ENCODE results near the gene SUN3. TPM values are rescaled to one million over a fixed set of nuclear protein-coding genes. Genes with fewer than 3 reads are reported as not detected.

Gene SUN3
- total RNA-seq, 4 donors from 2014 or later, result not detected

GRCh38 chr7:48045195-48045765, 16.4 kb upstream of the SUN3 start:
- no peak overlapping the region for H3K4me3 ChIP-seq
- intact Hi-C loops (cut with DNase I; ENCODE audit: low total_unique reads) (no loop called here), in situ Hi-C loops (cut with MboI; ENCODE audit: low pct_ligation_motif_present in 1 of 4, low pct_unique_long_range_greater_than_20kb in 1 of 4, low sequenced_read_pairs in 3 of 4) (no loop called here)
- no peaks in the 10 kb centered on the region for H3K27me3 ChIP-seq
- DNase-seq, result no peak
- WGBS, 2 donors (ENCODE audit: low coverage in 1 of 2), result 76% methylated on average over 9 of the region's 9 CpGs; no CpG with 5 or more reads in 1 of the 2 donors
- H3K27ac ChIP-seq, result no peak overlapping the region
- H3K4me1 ChIP-seq, result no peaks in the 10 kb centered on the region
- TF ChIP-seq EP300 (IDR thresholded peaks at IDR 0.05; ENCODE audit: low read depth) (no peak), POLR2AphosphoS5 (IDR thresholded peaks at IDR 0.05) (no peak), POLR2A (IDR thresholded peaks at IDR 0.05) (no peak), CTCF (IDR thresholded peaks at IDR 0.05) (no peak)
- no peaks in the 10 kb centered on the region for H3K9me3 ChIP-seq
- no peaks in the 10 kb centered on the region for H3K36me3 ChIP-seq

- in situ Hi-C loops (cut with MboI; ENCODE audit: low pct_ligation_motif_present in 1 of 4, low pct_unique_long_range_greater_than_20kb in 1 of 4, low sequenced_read_pairs in 3 of 4) (no loop called here), intact Hi-C loops (cut with DNase I; ENCODE audit: low total_unique reads) (no loop called here)
- H3K4me1 ChIP-seq, result no peaks in the 10 kb centered on the region
- no peaks in the 10 kb centered on the region for H3K9me3 ChIP-seq
- H3K27me3 ChIP-seq, result no peaks in the 10 kb centered on the region
- H3K4me3 ChIP-seq, result no peak overlapping the region
- H3K36me3 ChIP-seq, result no peaks in the 10 kb centered on the region
- H3K27ac ChIP-seq, result no peak overlapping the region
- no peak for DNase-seq
- no peak for TF ChIP-seq EP300 (IDR thresholded peaks at IDR 0.05; ENCODE audit: low read depth)
- TF ChIP-seq POLR2AphosphoS5 (IDR thresholded peaks at IDR 0.05), result no peak
- 48 to 100% methylated on average over 1 to 3 of the region's 3 CpGs for WGBS, 2 donors (ENCODE audit: low coverage in 1 of 2)
These were observed 13.7 kb upstream of the SUN3 start for GRCh38 chr7:48042636-48043035.

GRCh38 chr7:48042216-48042615, 13.3 kb upstream of the SUN3 start:
- DNase-seq, result no peak
- H3K36me3 ChIP-seq, result no peaks in the 10 kb centered on the region
- no peak overlapping the region for H3K4me3 ChIP-seq
- H3K4me1 ChIP-seq, result no peaks in the 10 kb centered on the region
- no peaks in the 10 kb centered on the region for H3K9me3 ChIP-seq
- TF ChIP-seq POLR2A (IDR thresholded peaks at IDR 0.05) (no peak), EP300 (IDR thresholded peaks at IDR 0.05; ENCODE audit: low read depth) (no peak), CTCF (IDR thresholded peaks at IDR 0.05) (no peak), POLR2AphosphoS5 (IDR thresholded peaks at IDR 0.05) (no peak)
- intact Hi-C loops (cut with DNase I; ENCODE audit: low total_unique reads), result no loop called here
- WGBS, 2 donors (ENCODE audit: low coverage in 1 of 2), result 67 to 84% methylated on average over 3 of the region's 3 CpGs
- in situ Hi-C loops (cut with MboI; ENCODE audit: low pct_ligation_motif_present in 1 of 4, low pct_unique_long_range_greater_than_20kb in 1 of 4, low sequenced_read_pairs in 3 of 4), result no loop called here
- H3K27ac ChIP-seq, result no peak overlapping the region
- peaks cover 4% of the 10 kb centered on the region for H3K27me3 ChIP-seq

- no peak for DNase-seq
- H3K4me3 ChIP-seq, result no peak overlapping the region
- TF ChIP-seq POLR2A (IDR thresholded peaks at IDR 0.05) (no peak), POLR2AphosphoS5 (IDR thresholded peaks at IDR 0.05) (no peak), CTCF (IDR thresholded peaks at IDR 0.05) (no peak), EP300 (IDR thresholded peaks at IDR 0.05; ENCODE audit: low read depth) (no peak)
- no peaks in the 10 kb centered on the region for H3K9me3 ChIP-seq
- no peaks in the 10 kb centered on the region for H3K4me1 ChIP-seq
- no peak overlapping the region for H3K27ac ChIP-seq
- H3K36me3 ChIP-seq, result no peaks in the 10 kb centered on the region
- peaks cover 10% of the 10 kb centered on the region for H3K27me3 ChIP-seq
- 71 to 79% methylated on average over 3 of the region's 3 CpGs for WGBS, 2 donors (ENCODE audit: low coverage in 1 of 2)
- in situ Hi-C loops (cut with MboI; ENCODE audit: low pct_ligation_motif_present in 1 of 4, low pct_unique_long_range_greater_than_20kb in 1 of 4, low sequenced_read_pairs in 3 of 4), result no loop called here
- intact Hi-C loops (cut with DNase I; ENCODE audit: low total_unique reads), result no loop called here
These were observed 12.7 kb upstream of the SUN3 start for GRCh38 chr7:48041653-48041970.

Measured in transverse colon (tissue), 4 donors.